Ovary (tissue), 3 donors: ENCODE measurements around the gene E2F8.

Experiments
- CTCF ChIP-seq, 3 donors: fragments of 450-650 bp in 2 of 3; fragments of 200-600 bp in 1 of 3; IDR thresholded peaks; one replicate each; pipeline versions ENCODE4 v1.5.1 to v1.8.0; 2016 to 2022; ENCODE audit warnings: antibody characterized with exemption in 3 of 3, mild to moderate bottlenecking in 1 of 3
- EP300 ChIP-seq: sonication (generic); formaldehyde crosslinking; IDR thresholded peaks from one replicate; pipeline ENCODE4 v1.6.1; 2017; ENCODE audit warnings: antibody characterized with exemption
- POLR2A ChIP-seq: fragments of 450-650 bp; IDR thresholded peaks from one replicate; pipeline ENCODE4 v1.6.1; 2017; ENCODE audit warnings: antibody characterized with exemption, mild to moderate bottlenecking, moderate library complexity
- donor health status: DM: no; HTN: no; CAD: no.

DNA sequence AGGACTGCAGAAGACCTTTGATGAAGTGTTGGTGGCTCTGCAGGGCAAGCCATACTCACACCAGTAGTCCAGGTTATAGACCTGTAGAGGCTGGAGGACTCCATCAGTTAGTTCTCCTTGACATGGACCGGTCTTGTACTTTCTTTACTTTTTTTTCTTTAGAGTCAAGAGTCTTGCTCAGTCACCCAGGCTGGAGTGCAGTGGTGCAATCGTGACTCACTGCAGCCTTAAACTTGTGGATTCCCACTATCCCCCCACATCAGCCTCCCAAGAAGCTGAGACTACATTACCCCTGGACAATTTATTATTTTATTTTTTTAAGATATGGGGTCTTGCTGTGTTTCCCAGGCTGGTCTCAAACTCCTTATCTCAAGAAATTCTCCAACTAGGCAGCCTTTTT, 49.6 kb upstream of the E2F8 start:
- TF ChIP-seq POLR2A: no peak
- no peak for TF ChIP-seq CTCF (IDR thresholded peaks at IDR 0.05)
- no peak for TF ChIP-seq EP300
